Retinal pigment epithelial cell (primary cell): ENCODE data around the gene NFAM1.

Experiments
- DNase-seq: peaks from one replicate; pipeline ENCODE4 v3.0.0-alpha.2; 2010; ENCODE audit warnings: low read depth
- H3K4me3 ChIP-seq: 2 replicates; pipeline ENCODE4 v1.5.1; 2011; ENCODE audit warnings: mild to moderate bottlenecking, low read length, control low read depth, moderate library complexity
- CTCF ChIP-seq: conservative IDR thresholded peaks from 2 replicates; pipeline ENCODE4 v1.5.1; 2011; ENCODE audit warnings: low read depth, low read length, control low read depth, inconsistent platforms

The NFAM1 gene

GRCh38 chr22:42432020-42432596 lies at the start of gene NFAM1:
TSS of gene NFAM1 (minus strand) at chr22:42432403. CDS start at chr22:42432357, 46 bp downstream.
- no peak for DNase-seq
- H3K4me3 ChIP-seq: no peak within 1 kb of the TSS
- no peak for TF ChIP-seq CTCF

- H3K4me3 ChIP-seq: no peak overlapping the region
- no peak for TF ChIP-seq CTCF
- DNase-seq: no peak
These were observed 42.9 kb upstream of the NFAM1 start for GRCh38 chr22:42475122-42475521.

GRCh38 chr22:42473484-42474193 lies 41.4 kb upstream of the NFAM1 start:
- H3K4me3 ChIP-seq: no peak overlapping the region
- peak; percentile 79 for TF ChIP-seq CTCF
- peak; percentile 13 for DNase-seq

- no peak for TF ChIP-seq CTCF
These were observed 40.5 kb upstream of the NFAM1 start for GRCh38 chr22:42472671-42473070.

GRCh38 chr22:42471441-42471840 lies 39.2 kb upstream of the NFAM1 start:
- H3K4me3 ChIP-seq: no peak overlapping the region
- no peak for TF ChIP-seq CTCF
- DNase-seq: no peak

More at GRCh38 chr22:42472671-42473070, 40.5 kb upstream of the NFAM1 start:
- DNase-seq: no peak
- no peak overlapping the region for H3K4me3 ChIP-seq

- DNase-seq: no peak
- no peak for TF ChIP-seq CTCF
- no peak overlapping the region for H3K4me3 ChIP-seq
These were observed 38.3 kb upstream of the NFAM1 start for GRCh38 chr22:42470366-42471082.
